ENCODE measurements around the gene NALF2.

DNA sequence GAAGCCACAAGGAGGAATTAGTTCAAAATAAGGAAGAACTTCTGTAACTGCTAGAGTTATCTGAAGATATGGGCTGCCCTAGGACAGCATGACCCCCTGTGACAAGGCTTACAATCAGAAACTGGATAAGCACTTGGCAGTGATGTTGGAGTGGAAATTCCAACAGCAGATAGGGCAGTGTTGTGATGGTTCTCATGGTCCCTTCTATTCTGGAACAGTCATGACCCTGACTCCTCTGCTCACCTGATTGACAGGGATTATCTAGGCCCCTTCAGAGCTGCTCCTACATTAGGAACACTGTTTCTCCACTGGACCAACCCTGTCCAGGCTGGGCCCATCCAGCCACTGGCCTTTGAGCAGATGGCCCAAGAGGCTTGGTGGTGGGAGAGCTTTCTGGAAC, 17.9 kb downstream of the NALF2 start:
- TF ChIP-seq POLR2A (IDR thresholded peaks at IDR 0.05) (no peak), CTCF (IDR thresholded peaks at IDR 0.05) (no peak)
